NCI-H2107 (cell line): ENCODE measurements around the gene NUP50.

Experiments used
- DNase-seq: peaks from one replicate; lab custom pipeline; 2025; lab: John Stamatoyannopoulos, UW

Gene NUP50

DNA sequence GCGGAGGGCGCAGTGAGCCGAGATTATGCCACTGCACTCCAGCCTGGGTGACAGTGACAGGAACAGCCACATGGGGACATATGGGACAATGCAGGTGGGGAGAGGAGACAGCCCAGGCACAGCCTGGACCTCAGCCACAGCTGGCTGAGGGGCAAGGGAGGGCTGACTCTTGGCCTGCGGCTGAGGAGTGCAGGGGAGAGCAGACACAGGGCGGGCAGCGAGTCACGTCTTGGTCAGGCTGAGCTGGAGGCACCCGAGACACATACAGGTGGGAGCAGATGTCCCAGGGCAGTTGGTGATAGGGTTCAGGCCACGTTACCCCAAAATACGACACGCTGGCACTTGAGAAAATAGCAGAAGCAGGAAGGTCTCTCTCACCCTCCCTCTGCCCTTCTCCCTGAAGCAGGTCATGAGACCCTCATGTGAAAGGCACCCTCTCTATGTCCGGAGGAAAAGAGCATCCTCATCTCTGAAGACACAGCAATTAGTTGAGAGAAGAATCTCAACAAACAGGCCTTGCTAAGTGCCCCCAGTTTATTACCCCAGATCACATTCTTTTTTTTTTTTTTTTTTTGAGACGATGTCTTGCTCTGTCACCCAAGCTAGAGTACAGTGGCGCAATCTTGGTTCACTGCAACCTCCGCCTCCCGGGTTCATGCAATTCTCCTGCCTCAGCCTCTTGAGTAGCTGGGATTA is 66.4 kb downstream of the NUP50 start:
- DNase-seq: no peak

DNA sequence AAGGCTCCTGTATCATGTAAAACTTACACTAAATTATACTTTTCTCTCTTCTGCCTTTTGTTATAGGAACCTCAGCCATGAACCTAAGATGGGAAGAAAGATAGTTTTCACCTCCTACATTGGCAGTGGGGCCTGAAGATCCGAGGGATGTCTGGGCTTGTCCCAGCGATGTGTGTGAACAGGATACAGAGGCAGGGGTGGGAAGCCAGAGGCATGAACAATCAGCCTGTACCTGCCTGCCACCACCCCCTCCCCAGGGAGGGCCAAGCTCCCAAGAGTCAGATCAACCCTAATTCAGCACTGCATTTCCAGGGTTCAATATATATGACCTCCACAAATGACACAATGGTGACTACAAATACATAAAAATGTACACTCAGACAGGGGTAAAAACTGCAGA is 67.6 kb downstream of the NUP50 start:
- no peak for DNase-seq

DNA sequence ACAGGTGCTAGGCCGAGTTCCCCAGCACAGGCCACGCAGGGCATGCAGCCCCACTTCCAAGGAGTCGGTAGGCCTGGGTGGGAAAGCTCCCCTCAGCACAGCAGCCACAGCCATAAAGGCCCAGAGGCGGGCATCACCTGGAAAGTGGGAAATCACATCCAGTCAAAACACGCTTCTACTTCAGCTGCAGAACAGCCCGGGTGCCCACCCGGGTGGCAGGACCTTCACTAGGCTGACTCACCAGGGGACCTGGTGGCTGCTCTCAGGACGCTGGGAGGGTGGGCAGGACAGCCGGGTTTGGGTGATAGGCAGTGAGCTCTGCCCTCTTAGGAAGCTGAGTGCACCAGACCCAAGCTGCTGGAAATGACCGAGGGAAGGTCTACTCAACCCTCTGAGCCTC is 69.7 kb downstream of the NUP50 start:
- DNase-seq: no peak

DNA sequence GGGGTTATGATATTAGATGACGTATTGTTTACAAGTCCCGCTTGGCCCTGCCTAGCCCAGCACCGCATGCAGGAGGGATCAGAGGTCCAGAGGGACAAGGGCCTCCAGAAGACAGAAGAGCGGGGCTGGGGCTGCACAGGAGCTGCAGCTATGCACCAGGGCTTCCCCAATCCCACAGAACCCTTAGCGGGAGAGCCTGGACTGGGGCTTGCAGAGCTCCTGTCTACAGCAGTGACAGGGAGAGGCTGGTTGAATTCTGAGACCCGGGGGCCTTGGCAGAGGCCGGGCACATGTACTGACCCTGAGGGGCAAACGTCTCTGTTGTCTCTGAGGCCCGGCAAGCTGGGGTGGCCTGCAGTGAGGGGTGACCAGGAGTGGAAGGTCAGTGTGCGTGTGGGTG is 70.1 kb downstream of the NUP50 start:
- no peak for DNase-seq

DNA sequence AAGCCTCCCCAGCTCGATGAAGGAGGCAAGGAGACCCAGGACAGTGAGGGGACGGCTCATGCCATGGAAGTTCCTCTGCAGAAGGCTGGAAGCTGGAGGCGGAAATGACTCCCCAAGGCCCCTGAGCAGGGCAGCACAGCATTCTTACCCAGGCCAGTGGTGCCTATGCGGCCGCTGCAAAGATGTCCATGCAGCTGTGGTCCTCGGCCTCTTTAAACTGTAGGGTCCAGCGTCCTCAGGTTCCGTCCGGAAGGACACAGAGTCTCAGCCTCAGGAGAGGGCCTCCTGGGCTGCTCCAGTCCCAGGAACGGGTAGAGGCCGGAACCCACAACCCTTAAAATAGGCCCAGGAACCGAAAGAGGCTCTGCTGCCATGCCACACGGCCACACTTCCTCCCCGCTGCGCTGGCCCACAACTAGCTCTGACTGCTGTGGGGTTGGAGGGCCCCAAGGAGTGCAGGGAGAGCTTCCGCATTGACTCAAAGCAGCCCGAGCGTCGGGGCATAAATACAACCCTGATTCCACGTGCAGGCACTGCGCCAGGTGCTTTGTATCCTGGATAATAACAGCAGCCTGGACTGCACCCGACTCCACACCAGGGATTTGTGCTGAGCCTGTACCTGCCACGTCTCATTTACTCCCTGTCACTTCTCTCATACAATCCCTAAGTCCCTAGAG is 71.5 kb downstream of the NUP50 start:
- peak; percentile 70 for DNase-seq

DNA sequence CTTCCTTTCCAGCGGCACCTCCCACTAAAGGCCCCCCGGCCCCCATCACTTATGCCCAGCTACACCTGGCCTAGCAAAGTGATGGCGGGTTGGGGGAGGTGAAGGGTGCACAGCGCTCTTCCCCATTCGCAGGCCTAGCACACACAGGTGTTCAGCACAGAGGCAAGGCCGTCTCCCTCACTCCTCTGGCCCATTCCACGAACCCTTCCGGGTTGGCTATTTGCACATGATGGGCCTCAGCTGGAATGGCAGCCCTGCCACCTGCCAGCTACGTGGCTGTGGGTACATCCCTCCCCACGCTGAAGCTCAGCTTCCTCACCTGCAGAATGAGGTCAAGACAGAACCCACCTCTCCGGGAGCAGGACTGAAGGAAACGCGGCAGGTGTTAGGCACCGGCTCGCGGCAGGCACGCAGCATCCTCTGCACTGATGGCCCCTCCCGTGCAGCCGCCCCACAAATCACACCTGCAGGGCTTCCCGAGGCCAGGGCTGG is 72.2 kb downstream of the NUP50 start:
- peak; percentile 26 for DNase-seq

DNA sequence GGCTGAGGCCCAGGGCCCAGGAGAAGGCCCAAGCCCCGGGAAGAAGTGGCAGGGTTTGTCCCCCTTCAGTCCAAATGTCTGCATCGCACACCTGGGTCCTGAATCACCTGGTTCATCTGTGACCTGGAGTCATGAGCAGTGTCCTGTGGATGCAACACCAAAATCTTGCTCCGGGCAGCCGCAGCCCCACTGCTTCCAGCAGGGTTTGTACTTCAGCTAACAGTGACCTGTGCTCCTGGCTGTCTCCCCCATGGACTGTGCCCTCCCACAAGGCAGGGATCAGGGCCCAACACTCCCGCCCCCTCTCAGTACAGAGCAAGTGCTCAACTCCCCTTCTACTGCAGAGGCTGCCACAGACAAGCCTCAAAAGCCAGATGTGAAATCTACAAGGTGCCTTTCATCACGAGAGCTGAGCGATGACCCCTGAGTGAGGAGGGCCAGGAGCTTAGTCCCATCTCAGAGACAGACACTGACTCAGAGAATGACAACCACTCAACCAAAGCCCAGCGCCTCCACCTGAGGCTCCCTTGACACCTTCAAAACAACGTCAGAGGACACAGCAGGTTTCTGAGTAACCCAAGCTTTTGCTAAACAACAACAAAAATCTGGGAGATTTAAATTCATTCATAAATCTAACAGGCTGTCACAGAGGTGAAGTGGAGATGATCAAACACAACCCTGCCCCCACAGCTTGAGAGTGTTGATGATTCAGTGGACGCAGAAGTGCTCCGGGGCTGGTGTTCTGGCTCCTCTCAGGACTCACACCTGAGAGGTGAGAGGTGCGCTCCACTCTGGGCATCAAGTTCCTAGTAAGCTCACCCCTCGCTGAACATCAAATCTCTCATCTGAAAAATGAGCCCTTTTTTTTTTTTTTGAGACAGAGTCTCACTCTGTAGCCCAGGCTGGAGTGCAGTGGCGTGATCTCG is 73.6 kb downstream of the NUP50 start:
- DNase-seq: no peak
